Activated CD4-positive, alpha-beta memory T cell treated with anti-CD3 and anti-CD28 coated beads, Interleukin-2, amount 10 ng/mL, durations not matched to agents 7 days and 5 days (primary cell): ENCODE measurements around the gene ATF7. TPM values are rescaled to one million over a fixed set of nuclear protein-coding genes. Genes with fewer than 3 reads are reported as not detected.

Experiments used
- CTCF ChIA-PET: fragments of 350-600 bp; sonication (Branson Sonifier 250); formaldehyde crosslinking; loops from one replicate; lab custom pipeline; 2021; ENCODE audit warnings: antibody characterized with exemption, inconsistent platforms; lab: Charles Lee
- POLR2A ChIA-PET: fragments of 350-600 bp; sonication (Branson Sonifier 250); formaldehyde crosslinking; loops from one replicate; lab custom pipeline; 2021; ENCODE audit warnings: antibody characterized with exemption; lab: Charles Lee
- DNase-seq: peaks from one replicate; pipeline ENCODE4 v3.0.0-alpha.2; 2020
- H3K27ac Mint-ChIP-seq: one replicate; pipeline ENCODE4 v1.8.0; 2021; ENCODE audit warnings: mild to moderate bottlenecking, mixed read lengths
- H3K27me3 Mint-ChIP-seq: one replicate; pipeline ENCODE4 v1.8.0; 2021; ENCODE audit warnings: mixed read lengths
- H3K36me3 Mint-ChIP-seq: one replicate; pipeline ENCODE4 v1.8.0; 2021; ENCODE audit warnings: low read depth, mixed read lengths
- H3K4me1 Mint-ChIP-seq: one replicate; pipeline ENCODE4 v1.8.0; 2021; ENCODE audit warnings: mixed read lengths
- H3K4me3 Mint-ChIP-seq: one replicate; pipeline ENCODE4 v1.8.0; 2021; ENCODE audit warnings: mild to moderate bottlenecking, mixed read lengths
- H3K9me3 Mint-ChIP-seq: one replicate; pipeline ENCODE4 v1.8.0; 2021; ENCODE audit warnings: mixed read lengths
- total RNA-seq, 2 experiments: library from RNA; stranded (reverse); gene quantifications; one replicate each; pipeline ENCODE4 v1.2.3, GENCODE V29; 2021

Gene ATF7
- total RNA-seq, 2 experiments from 2014 or later = 21.4 to 24.0 TPM

DNA sequence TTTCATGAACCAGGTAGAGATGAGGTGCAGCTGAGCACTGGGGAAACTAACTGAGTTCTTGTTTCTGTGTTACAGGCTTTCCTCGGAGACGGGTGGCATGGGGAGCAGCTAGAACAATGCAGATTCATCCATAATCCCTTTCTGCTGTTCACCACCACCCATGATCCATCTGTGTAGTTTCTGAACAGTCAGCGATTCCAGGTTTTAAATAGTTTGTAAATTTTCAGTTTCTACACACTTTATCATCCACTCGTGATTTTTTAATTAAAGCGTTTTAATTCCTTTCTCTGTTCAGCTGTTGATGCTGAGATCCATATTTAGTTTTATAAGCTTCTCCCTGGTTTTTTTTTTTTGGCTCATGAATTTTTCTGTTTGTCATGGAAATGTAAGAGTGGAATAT is 146.9 kb downstream of the ATF7 start:
- no peaks in the 10 kb centered on the region for H3K9me3 Mint-ChIP-seq
- ChIA-PET POLR2A (interaction anchor here (0.9 to 20.5 kb wide), 4 partner anchors 9 to 135 kb away, joined by 3 to 281 read pairs (median 4); no protein-coding TSS in a partner anchor), CTCF (interaction anchor here (0.7 to 1.2 kb wide), 4 partner anchors 10 to 468 kb away, joined by 3 to 5 read pairs (median 4); no protein-coding TSS in a partner anchor)
- no peak for DNase-seq
- no peaks in the 10 kb centered on the region for H3K27me3 Mint-ChIP-seq
- H3K4me3 Mint-ChIP-seq = no peak overlapping the region
- peaks cover 42% of the 10 kb centered on the region for H3K4me1 Mint-ChIP-seq
- H3K36me3 Mint-ChIP-seq = peaks cover 77% of the 10 kb centered on the region
- H3K27ac Mint-ChIP-seq = peak overlapping the region; percentile 59

DNA sequence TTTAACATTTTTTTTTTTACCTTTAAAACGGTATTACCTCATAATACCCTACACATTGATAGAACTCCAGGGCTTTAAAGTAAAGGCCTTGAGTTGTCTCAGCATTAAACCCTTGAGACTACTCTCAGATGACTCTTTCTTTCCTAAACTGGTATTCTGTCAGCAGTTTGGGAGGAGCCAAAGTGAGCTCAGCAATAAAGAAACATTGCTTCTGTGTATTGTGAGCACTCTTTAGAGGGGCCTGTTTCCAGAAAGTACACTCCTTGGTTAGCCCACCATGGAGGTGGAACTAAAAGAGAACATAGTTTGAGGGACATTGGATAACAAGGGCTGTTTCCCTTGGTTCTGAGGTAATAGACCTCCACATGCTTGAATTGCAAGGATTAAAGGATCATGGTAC is 147.3 kb downstream of the ATF7 start:
- Mint-ChIP-seq H3K27me3 (no peaks in the 10 kb centered on the region), H3K27ac (peak overlapping the region; percentile 59), H3K9me3 (no peaks in the 10 kb centered on the region), H3K36me3 (peaks cover 77% of the 10 kb centered on the region), H3K4me3 (no peak overlapping the region), H3K4me1 (peaks cover 47% of the 10 kb centered on the region)
- ChIA-PET CTCF (interaction anchor here (0.7 to 7.1 kb wide), 5 partner anchors 10 to 468 kb away, joined by 3 to 54 read pairs (median 4); partner anchors contain the start of gene NPFF), POLR2A (interaction anchor here (0.9 to 20.5 kb wide), 4 partner anchors 8 to 134 kb away, joined by 3 to 281 read pairs (median 5); no protein-coding TSS in a partner anchor)
- no peak for DNase-seq

DNA sequence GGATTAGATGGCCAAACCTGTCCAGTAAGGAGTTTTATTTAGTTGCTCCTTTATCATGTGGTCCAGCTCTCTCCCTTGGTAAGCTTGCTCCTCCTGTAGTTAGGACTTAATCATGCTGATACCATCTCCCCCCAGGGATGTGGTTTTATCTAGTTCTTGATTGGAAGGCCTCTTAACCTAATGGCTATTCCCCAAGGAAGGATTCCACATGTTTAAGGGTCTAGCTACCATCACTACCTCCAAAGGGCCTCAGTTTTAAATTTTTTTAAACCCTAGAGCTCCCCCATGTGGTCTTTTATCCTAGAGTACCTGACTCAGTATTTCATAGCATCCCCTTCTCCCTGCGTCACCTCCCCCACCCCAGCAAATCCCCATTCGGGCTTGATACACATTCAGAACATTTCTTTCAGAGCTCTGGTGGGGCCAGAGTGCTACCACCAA is 149.4 kb downstream of the ATF7 start:
- no peak overlapping the region for H3K4me3 Mint-ChIP-seq
- peaks cover 64% of the 10 kb centered on the region for H3K4me1 Mint-ChIP-seq
- peak overlapping the region; percentile 6 for H3K27ac Mint-ChIP-seq
- H3K27me3 Mint-ChIP-seq = no peaks in the 10 kb centered on the region
- no peaks in the 10 kb centered on the region for H3K9me3 Mint-ChIP-seq
- CTCF ChIA-PET = interaction anchor here (0.6 to 7.1 kb wide), 24 partner anchors 11 to 423 kb away, joined by 3 to 54 read pairs (median 4); partner anchors contain the start of genes AAAS, NPFF and TARBP2
- H3K36me3 Mint-ChIP-seq = peaks cover 78% of the 10 kb centered on the region
- POLR2A ChIA-PET = interaction anchor here (1.2 to 20.5 kb wide), 4 partner anchors 15 to 33 kb away, joined by 3 to 281 read pairs (median 20); partner anchors contain the start of genes MAP3K12 and TARBP2
- DNase-seq = no peak

DNA sequence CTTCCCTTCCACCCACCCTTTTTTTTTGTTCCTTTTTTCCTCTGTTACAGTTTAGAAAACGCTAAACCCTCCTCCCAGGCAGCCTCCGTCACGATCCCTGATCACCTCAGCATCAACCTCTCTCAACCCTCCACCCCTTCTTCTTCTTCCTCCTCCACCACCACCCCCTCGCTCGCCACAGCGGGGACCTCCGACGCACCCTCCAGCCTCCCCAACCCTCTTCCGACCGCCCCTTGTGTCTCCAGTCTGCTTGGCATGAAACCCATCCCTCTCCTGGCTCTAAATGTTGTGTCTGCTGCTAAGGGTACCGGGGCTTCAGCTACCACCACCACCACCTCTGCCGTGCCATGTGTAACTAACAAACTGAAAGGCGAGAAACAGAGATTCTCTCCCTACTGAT is 151.4 kb downstream of the ATF7 start:
- Mint-ChIP-seq H3K4me3 (peak overlapping the region; percentile 14), H3K4me1 (peaks cover 67% of the 10 kb centered on the region), H3K27me3 (no peaks in the 10 kb centered on the region), H3K36me3 (peaks cover 83% of the 10 kb centered on the region), H3K27ac (peak overlapping the region; percentile 75), H3K9me3 (no peaks in the 10 kb centered on the region)
- ChIA-PET POLR2A (interaction anchor here (0.7 to 20.5 kb wide), 7 partner anchors 8 to 107 kb away, joined by 3 to 281 read pairs (median 16); partner anchors contain the start of genes MAP3K12 and TARBP2), CTCF (interaction anchor here (0.6 to 7.1 kb wide), 10 partner anchors 16 to 469 kb away, joined by 3 to 54 read pairs (median 4); partner anchors contain the start of genes AAAS, EIF4B, NPFF and TARBP2)
- DNase-seq = no peak

DNA sequence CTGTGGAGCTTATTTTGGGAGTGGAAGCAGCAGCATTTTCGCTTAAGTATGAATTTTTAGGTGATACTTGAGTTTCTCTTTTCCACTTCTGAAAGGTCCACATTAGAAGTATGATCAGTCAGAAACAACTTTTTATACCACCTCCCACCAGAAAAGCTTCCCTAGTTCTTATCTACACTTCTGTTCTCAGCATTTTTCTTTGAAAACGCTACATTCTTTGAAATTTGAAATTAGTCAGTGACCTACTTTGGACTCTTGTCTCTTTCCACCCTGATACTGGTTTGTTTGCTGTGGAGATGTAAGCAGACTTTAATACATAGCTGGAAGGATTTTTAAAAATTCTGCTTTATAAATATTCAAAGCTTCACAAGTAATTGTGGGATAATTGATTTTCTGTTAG is 152.1 kb downstream of the ATF7 start:
- Mint-ChIP-seq H3K27ac (peak overlapping the region; percentile 75), H3K4me1 (peaks cover 63% of the 10 kb centered on the region), H3K36me3 (peaks cover 77% of the 10 kb centered on the region), H3K9me3 (no peaks in the 10 kb centered on the region), H3K27me3 (no peaks in the 10 kb centered on the region), H3K4me3 (no peak overlapping the region)
- POLR2A ChIA-PET = interaction anchor here (0.7 to 20.5 kb wide), 7 partner anchors 9 to 106 kb away, joined by 3 to 281 read pairs (median 16); partner anchors contain the start of genes MAP3K12 and TARBP2
- DNase-seq = no peak
- CTCF ChIA-PET = interaction anchor here (0.9 to 7.1 kb wide), 6 partner anchors 8 to 151 kb away, joined by 3 to 54 read pairs (median 7); partner anchors contain the start of gene NPFF

DNA sequence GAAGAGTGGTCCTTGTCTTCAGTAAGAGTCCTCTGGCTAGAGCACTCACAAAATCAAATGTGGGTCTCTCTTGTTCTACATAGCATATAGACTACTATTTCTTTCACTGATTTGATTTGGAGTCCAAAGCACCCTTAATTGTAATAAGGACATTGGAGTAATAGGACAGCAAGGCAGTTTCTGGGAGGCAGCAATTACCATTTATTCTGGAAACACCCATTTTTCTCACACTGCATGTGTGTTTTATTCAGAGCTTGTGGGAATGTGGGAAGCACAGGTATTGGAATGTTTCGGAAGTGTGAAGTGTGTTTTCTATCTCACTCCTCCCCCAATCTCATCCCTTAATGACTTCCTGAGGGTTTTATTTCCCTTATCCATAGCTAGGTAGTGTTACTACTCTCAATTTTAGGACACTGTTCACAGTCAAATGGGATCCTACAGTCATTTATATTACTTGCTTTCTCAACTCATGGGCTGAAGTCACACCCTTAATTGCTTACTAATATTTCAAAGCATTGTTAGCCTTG is 154.1 kb downstream of the ATF7 start:
- Mint-ChIP-seq H3K4me3 (no peak overlapping the region), H3K36me3 (peaks cover 84% of the 10 kb centered on the region)
- POLR2A ChIA-PET = interaction anchor here (5.6 to 20.5 kb wide), 2 partner anchors 10 to 11 kb away, joined by 34 to 281 read pairs; no protein-coding TSS in a partner anchor

DNA sequence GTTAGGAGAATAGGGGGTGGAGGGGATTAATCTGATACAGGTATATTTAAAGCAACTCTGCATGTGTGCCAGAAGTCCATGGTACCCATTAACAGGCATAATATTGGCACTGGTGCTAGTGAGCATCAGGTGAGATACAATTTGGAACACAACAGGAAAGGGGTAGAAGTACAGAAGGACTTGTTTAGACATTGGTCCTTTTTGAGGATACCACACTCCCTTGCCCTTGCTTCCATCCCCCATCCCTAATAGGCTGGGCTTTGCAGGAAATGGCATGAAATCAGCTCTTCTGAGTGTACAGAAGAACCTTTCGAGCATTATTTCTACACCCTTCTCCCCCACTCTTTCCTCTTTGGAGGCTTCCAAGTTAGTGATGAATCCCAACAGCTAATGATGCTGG is 157.9 kb downstream of the ATF7 start:
- Mint-ChIP-seq H3K27me3 (no peaks in the 10 kb centered on the region), H3K27ac (no peak overlapping the region), H3K36me3 (peaks cover 83% of the 10 kb centered on the region), H3K4me3 (no peak overlapping the region), H3K4me1 (peaks cover 47% of the 10 kb centered on the region), H3K9me3 (no peaks in the 10 kb centered on the region)
- no peak for DNase-seq
- ChIA-PET CTCF (interaction anchor here (1.0 to 1.2 kb wide), 2 partner anchors 40 to 41 kb away, joined by 3 to 4 read pairs; no protein-coding TSS in a partner anchor), POLR2A (interaction anchor here (0.9 to 20.5 kb wide), 4 partner anchors 5 to 31 kb away, joined by 3 to 281 read pairs (median 142); partner anchors contain the start of gene MAP3K12)

More for the DNA sequence above, 154.1 kb downstream of the ATF7 start:
- Mint-ChIP-seq H3K9me3 (no peaks in the 10 kb centered on the region), H3K27ac (no peak overlapping the region), H3K4me1 (peaks cover 60% of the 10 kb centered on the region), H3K27me3 (no peaks in the 10 kb centered on the region)
- CTCF ChIA-PET = interaction anchor here (1.1 to 7.1 kb wide), 3 partner anchors 10 to 127 kb away, joined by 3 to 54 read pairs (median 9); partner anchors contain the start of gene NPFF
- DNase-seq = no peak

DNA sequence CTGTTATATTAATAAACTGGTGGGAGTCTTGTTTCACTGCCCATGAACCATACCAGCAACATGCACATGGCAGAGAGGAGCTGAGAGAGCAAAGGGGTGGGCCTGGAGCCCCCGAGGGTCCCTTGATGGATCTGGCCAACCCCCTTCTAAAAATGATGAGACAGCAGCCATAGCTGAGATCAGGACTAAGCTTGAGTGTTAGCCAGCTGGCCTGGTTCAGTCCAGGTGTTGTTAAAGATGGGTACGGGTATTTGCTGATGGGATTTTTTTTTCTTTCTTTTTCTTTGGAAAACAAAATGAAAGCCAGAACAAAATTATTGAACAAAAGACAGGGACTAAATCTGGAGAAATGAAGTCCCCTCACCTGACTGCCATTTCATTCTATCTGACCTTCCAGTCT is 158.3 kb downstream of the ATF7 start:
- no peak overlapping the region for H3K27ac Mint-ChIP-seq
- H3K4me1 Mint-ChIP-seq = peaks cover 45% of the 10 kb centered on the region
- ChIA-PET POLR2A (interaction anchor here (0.7 to 20.5 kb wide), 5 partner anchors 6 to 218 kb away, joined by 3 to 281 read pairs (median 3); partner anchors contain the start of gene MAP3K12), CTCF (interaction anchor here (1.0 kb wide), 1 partner anchor 40 kb away, joined by 4 read pairs; no protein-coding TSS in a partner anchor)
- H3K27me3 Mint-ChIP-seq = no peaks in the 10 kb centered on the region
- peaks cover 87% of the 10 kb centered on the region for H3K36me3 Mint-ChIP-seq
- no peak overlapping the region for H3K4me3 Mint-ChIP-seq
- no peak for DNase-seq
- H3K9me3 Mint-ChIP-seq = no peaks in the 10 kb centered on the region

DNA sequence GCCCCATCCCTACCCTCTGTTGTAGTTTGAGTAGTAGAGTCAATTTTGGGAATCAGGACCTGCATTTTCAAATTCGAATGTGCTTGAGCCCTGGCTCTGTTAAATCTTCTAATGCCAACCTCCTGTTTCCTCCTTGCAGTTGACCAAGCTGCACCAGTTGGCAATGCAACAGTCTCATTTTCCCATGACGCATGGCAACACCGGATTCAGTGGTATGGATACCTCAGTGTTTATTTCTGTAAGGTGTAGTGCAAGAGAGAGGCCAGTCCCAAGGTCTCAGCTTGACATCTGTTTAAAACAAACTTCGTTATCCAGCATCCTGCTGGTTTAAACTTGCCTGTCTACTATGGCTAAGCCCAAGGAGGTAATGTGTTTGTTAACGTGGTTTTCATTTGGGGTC is 159.1 kb downstream of the ATF7 start:
- H3K9me3 Mint-ChIP-seq = no peaks in the 10 kb centered on the region
- peak overlapping the region; percentile 40 for H3K27ac Mint-ChIP-seq
- H3K27me3 Mint-ChIP-seq = no peaks in the 10 kb centered on the region
- DNase-seq = no peak
- H3K4me3 Mint-ChIP-seq = no peak overlapping the region
- peaks cover 88% of the 10 kb centered on the region for H3K36me3 Mint-ChIP-seq
- POLR2A ChIA-PET = interaction anchor here (0.7 to 20.5 kb wide), 4 partner anchors 6 to 217 kb away, joined by 3 to 281 read pairs (median 142); no protein-coding TSS in a partner anchor
- CTCF ChIA-PET = interaction anchor here (1.0 to 1.3 kb wide), 2 partner anchors 41 to 42 kb away, joined by 3 to 4 read pairs; no protein-coding TSS in a partner anchor
- H3K4me1 Mint-ChIP-seq = peaks cover 43% of the 10 kb centered on the region

DNA sequence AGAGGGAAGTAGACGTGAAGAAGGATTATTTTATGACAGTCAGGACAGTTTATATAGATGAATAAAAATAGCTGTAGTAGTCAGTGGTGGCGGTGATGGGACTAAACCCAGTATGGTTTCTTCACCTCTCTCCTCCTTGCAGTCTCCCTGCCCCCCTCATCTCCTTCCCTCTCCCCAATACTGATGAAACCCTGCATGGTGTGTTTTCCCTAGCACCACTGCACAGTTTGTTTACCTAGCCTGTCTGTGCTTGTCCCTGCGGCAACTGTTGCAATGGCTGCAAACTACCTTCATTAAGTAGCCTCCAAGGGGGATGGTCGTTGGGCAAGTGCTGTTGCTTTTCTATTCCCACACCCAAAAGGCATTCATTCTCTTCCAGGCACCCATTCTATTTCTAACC is 159.5 kb downstream of the ATF7 start:
- Mint-ChIP-seq H3K4me1 (peaks cover 39% of the 10 kb centered on the region), H3K27ac (peak overlapping the region; percentile 40), H3K4me3 (no peak overlapping the region), H3K9me3 (no peaks in the 10 kb centered on the region), H3K36me3 (peaks cover 88% of the 10 kb centered on the region), H3K27me3 (no peaks in the 10 kb centered on the region)
- DNase-seq = no peak
- CTCF ChIA-PET = interaction anchor here (0.8 to 1.3 kb wide), 2 partner anchors 10 to 42 kb away, joined by 3 read pairs; no protein-coding TSS in a partner anchor
- POLR2A ChIA-PET = interaction anchor here (16.7 to 20.5 kb wide), 2 partner anchors 6 to 7 kb away, joined by 281 read pairs; no protein-coding TSS in a partner anchor

DNA sequence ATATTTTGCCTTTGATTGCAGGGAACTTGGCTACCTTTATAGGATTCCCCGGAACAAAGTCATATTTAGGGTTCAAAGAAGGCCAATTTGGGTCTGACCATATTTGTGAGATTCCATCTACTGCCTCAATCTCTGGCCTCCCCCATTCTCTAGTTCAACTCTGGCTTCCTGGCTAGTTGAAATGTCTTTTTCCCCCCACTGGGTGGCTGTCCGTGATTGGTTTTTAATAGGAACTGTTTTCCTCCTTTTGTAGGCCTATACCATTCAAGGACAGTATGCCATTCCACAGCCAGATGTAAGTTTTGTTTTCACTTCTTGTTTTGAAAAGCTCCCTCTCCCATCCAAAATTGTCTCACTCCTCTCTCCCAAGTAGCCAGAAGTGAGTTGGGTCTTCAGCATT is 160.5 kb downstream of the ATF7 start:
- ChIA-PET CTCF (interaction anchor here (0.8 to 1.3 kb wide), 2 partner anchors 11 to 43 kb away, joined by 3 read pairs; no protein-coding TSS in a partner anchor), POLR2A (interaction anchor here (1.0 to 20.5 kb wide), 3 partner anchors 5 to 43 kb away, joined by 4 to 281 read pairs (median 281); no protein-coding TSS in a partner anchor)

More for the DNA sequence above, 160.5 kb downstream of the ATF7 start:
- Mint-ChIP-seq H3K4me1 (peaks cover 40% of the 10 kb centered on the region), H3K27me3 (no peaks in the 10 kb centered on the region), H3K9me3 (no peaks in the 10 kb centered on the region), H3K4me3 (no peak overlapping the region), H3K27ac (no peak overlapping the region), H3K36me3 (peaks cover 90% of the 10 kb centered on the region)
- DNase-seq = no peak
